HEK293 (cell line): Measurements from ENCODE around the gene ADAMTS17.

ENCODE experiments used
- CTCF ChIA-PET: fragments of 350-600 bp; formaldehyde crosslinking; extraction: SDS; loops from one replicate; lab custom pipeline; 2021; ENCODE audit warnings: antibody characterized with exemption; lab: Yijun Ruan, JAX
- POLR2A ChIA-PET: fragments of 300-600 bp; formaldehyde crosslinking; extraction: SDS; loops from one replicate; lab custom pipeline; 2020; ENCODE audit warnings: antibody characterized with exemption, inconsistent platforms; lab: Yijun Ruan, JAX
- H3K27ac ChIP-seq: fragments of 200-500 bp; sonication (Bioruptor generic); 2 replicates; pipeline ENCODE4 v1.5.1; 2014; ENCODE audit warnings: low read depth, low read length, control low read depth, inconsistent platforms; ENCODE audit errors: extremely low read depth
- H3K36me3 ChIP-seq, 2 experiments: fragments of 200-500 bp in 1 of 2; sonication (Bioruptor generic) in 1 of 2; 1 replicate in 1 of 2; 2 replicates in 1 of 2; pipeline ENCODE4 v1.5.1; 2014 to 2017; ENCODE audit warnings: inconsistent platforms in 2 of 2, low read length in 2 of 2; ENCODE audit not compliant: control insufficient read depth in 2 of 2, insufficient read depth in 1 of 2
- H3K4me1 ChIP-seq: fragments of 200-500 bp; sonication (Bioruptor generic); 2 replicates; pipeline ENCODE4 v1.5.1; 2014; ENCODE audit warnings: mild to moderate bottlenecking, low read length, inconsistent platforms; ENCODE audit not compliant: control insufficient read depth, insufficient read depth
- H3K4me3 ChIP-seq: 2 replicates; pipeline ENCODE4 v1.5.1; 2011; ENCODE audit warnings: low read depth, mild to moderate bottlenecking, control low read depth, low read length, moderate library complexity
- H3K9me3 ChIP-seq: fragments of 200-500 bp; sonication (Bioruptor generic); 2 replicates; pipeline ENCODE4 v1.5.1; 2014; ENCODE audit warnings: low read depth, low read length, inconsistent platforms; ENCODE audit not compliant: control insufficient read depth, insufficient read depth
- EGR2 ChIP-seq: fragments of 450-650 bp; formaldehyde crosslinking; IDR thresholded peaks from 2 replicates; pipeline ENCODE4 v1.5.1; 2016; ENCODE audit warnings: low read depth, missing biosample characterization, missing genetic modification characterization
- GLI2 ChIP-seq: fragments of 450-650 bp; formaldehyde crosslinking; IDR thresholded peaks from 2 replicates; pipeline ENCODE4; 2017; ENCODE audit warnings: missing biosample characterization, missing genetic modification characterization, low read depth, borderline replicate concordance
- GLIS1 ChIP-seq: fragments of 450-650 bp; formaldehyde crosslinking; IDR thresholded peaks from 2 replicates; pipeline ENCODE4 v1.5.1; 2016; ENCODE audit warnings: missing biosample characterization, missing genetic modification characterization
- KLF1 ChIP-seq: fragments of 450-650 bp; formaldehyde crosslinking; IDR thresholded peaks from 2 replicates; pipeline ENCODE4 v1.5.1; 2016; ENCODE audit warnings: missing biosample characterization, missing genetic modification characterization
- KLF7 ChIP-seq: fragments of 450-650 bp; formaldehyde crosslinking; IDR thresholded peaks from 2 replicates; pipeline ENCODE4 v1.5.1; 2016; ENCODE audit warnings: missing biosample characterization, missing genetic modification characterization, borderline replicate concordance
- OSR2 ChIP-seq: fragments of 450-650 bp; formaldehyde crosslinking; IDR thresholded peaks from 2 replicates; pipeline ENCODE4 v1.5.1; 2016; ENCODE audit warnings: missing biosample characterization, missing genetic modification characterization
- OVOL3 ChIP-seq: fragments of 450-650 bp; formaldehyde crosslinking; IDR thresholded peaks from 2 replicates; pipeline ENCODE4 v1.5.1; 2016; ENCODE audit warnings: missing biosample characterization, missing genetic modification characterization
- ZBTB20 ChIP-seq: fragments of 450-650 bp; formaldehyde crosslinking; IDR thresholded peaks from 2 replicates; pipeline ENCODE4 v1.5.1; 2016; ENCODE audit warnings: missing biosample characterization, missing genetic modification characterization
- ZNF114 ChIP-seq: fragments of 450-650 bp; formaldehyde crosslinking; IDR thresholded peaks from 2 replicates; pipeline ENCODE4 v1.5.0; 2017; ENCODE audit warnings: missing biosample characterization, missing genetic modification characterization
- ZNF132 ChIP-seq: fragments of 450-650 bp; formaldehyde crosslinking; IDR thresholded peaks from 2 replicates; pipeline ENCODE4 v1.5.1; 2017; ENCODE audit warnings: missing biosample characterization, missing genetic modification characterization, borderline replicate concordance
- ZNF138 ChIP-seq: fragments of 450-650 bp; formaldehyde crosslinking; IDR thresholded peaks from 2 replicates; pipeline ENCODE4 v1.5.1; 2016; ENCODE audit warnings: missing biosample characterization, missing genetic modification characterization, borderline replicate concordance
- ZNF223 ChIP-seq: fragments of 450-650 bp; formaldehyde crosslinking; IDR thresholded peaks from 2 replicates; pipeline ENCODE4 v1.5.1; 2016; ENCODE audit warnings: missing biosample characterization, missing genetic modification characterization
- ZNF302 ChIP-seq: fragments of 450-650 bp; formaldehyde crosslinking; IDR thresholded peaks from 2 replicates; pipeline ENCODE4 v1.5.1; 2016; ENCODE audit warnings: missing biosample characterization, missing genetic modification characterization, low read depth
- ZNF366 ChIP-seq: fragments of 450-650 bp; formaldehyde crosslinking; conservative IDR thresholded peaks from 2 replicates; pipeline ENCODE4 v1.5.1; 2016; ENCODE audit warnings: missing biosample characterization, missing genetic modification characterization
- TF ChIP-seq, protein P1 (sequence below): fragments of 450-650 bp; formaldehyde crosslinking; IDR thresholded peaks from 2 replicates; pipeline ENCODE4 v1.5.1; 2016; ENCODE audit warnings: missing biosample characterization, missing genetic modification characterization
- TF ChIP-seq, protein P2 (sequence below): fragments of 450-650 bp; formaldehyde crosslinking; conservative IDR thresholded peaks from 2 replicates; pipeline ENCODE4 v1.5.1; 2016; ENCODE audit warnings: low read depth, missing biosample characterization, missing genetic modification characterization
- TF ChIP-seq, protein P3 (sequence below): IDR thresholded peaks from 2 replicates; pipeline ENCODE4 v1.6.1; 2011; ENCODE audit warnings: mild to moderate bottlenecking, low read depth, low read length, borderline replicate concordance
- TF ChIP-seq, protein P4 (sequence below): fragments of 450-650 bp; formaldehyde crosslinking; optimal IDR thresholded peaks from 2 replicates; pipeline ENCODE3; 2016; ENCODE audit warnings: missing biosample characterization, mild to moderate bottlenecking, missing genetic modification characterization
- TF ChIP-seq, protein P5 (sequence below): fragments of 450-650 bp; formaldehyde crosslinking; IDR thresholded peaks from 2 replicates; pipeline ENCODE4 v1.5.1; 2016; ENCODE audit warnings: missing biosample characterization, missing genetic modification characterization
- TF ChIP-seq, protein P6 (sequence below): fragments of 450-650 bp; formaldehyde crosslinking; IDR thresholded peaks from 2 replicates; pipeline ENCODE4 v1.5.1; 2016; ENCODE audit warnings: missing biosample characterization, missing genetic modification characterization

Gene ADAMTS17

DNA sequence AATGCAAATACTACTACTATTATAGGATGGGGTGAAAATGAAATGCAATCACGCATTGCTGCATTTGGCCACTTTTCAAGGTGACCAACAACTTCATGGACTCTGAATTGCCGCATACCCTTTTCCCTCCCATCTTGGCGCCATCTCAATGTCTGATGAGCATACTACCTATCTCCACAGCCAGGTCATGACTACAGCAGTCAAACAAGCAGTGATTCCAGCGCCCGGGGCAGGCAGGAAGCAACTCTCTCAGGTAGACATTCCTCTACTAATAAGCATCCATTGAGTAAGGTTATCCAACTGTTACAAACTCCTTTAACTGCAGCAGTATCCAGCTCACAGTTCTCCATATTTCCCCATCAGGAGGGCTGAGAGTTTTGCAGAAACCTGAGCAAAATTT lies 155.4 kb downstream of the ADAMTS17 start (continued):
- TF ChIP-seq, protein P1, sequence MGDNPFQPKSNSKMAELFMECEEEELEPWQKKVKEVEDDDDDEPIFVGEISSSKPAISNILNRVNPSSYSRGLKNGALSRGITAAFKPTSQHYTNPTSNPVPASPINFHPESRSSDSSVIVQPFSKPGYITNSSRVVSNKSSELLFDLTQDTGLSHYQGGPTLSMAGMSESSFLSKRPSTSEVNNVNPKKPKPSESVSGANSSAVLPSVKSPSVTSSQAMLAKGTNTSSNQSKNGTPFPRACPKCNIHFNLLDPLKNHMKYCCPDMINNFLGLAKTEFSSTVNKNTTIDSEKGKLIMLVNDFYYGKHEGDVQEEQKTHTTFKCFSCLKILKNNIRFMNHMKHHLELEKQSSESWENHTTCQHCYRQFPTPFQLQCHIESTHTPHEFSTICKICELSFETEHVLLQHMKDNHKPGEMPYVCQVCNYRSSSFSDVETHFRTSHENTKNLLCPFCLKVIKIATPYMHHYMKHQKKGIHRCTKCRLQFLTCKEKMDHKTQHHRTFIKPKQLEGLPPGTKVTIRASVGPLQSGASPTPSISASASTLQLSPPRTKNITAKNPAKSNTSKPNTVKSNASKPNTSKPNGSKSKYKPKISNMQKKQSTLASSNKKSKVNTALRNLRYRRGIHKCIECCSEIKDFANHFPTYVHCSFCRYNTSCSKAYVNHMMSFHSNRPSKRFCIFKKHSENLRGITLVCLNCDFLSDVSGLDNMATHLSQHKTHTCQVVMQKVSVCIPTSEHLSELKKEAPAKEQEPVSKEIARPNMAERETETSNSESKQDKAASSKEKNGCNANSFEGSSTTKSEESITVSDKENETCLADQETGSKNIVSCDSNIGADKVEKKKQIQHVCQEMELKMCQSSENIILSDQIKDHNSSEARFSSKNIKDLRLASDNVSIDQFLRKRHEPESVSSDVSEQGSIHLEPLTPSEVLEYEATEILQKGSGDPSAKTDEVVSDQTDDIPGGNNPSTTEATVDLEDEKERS (tag by site-specific recombination) = no peak
- no peak for TF ChIP-seq ZBTB20 (tag by site-specific recombination)
- TF ChIP-seq OSR2 (tag by site-specific recombination) = no peak
- TF ChIP-seq EGR2 (tag by site-specific recombination) = no peak
- TF ChIP-seq, protein P2, sequence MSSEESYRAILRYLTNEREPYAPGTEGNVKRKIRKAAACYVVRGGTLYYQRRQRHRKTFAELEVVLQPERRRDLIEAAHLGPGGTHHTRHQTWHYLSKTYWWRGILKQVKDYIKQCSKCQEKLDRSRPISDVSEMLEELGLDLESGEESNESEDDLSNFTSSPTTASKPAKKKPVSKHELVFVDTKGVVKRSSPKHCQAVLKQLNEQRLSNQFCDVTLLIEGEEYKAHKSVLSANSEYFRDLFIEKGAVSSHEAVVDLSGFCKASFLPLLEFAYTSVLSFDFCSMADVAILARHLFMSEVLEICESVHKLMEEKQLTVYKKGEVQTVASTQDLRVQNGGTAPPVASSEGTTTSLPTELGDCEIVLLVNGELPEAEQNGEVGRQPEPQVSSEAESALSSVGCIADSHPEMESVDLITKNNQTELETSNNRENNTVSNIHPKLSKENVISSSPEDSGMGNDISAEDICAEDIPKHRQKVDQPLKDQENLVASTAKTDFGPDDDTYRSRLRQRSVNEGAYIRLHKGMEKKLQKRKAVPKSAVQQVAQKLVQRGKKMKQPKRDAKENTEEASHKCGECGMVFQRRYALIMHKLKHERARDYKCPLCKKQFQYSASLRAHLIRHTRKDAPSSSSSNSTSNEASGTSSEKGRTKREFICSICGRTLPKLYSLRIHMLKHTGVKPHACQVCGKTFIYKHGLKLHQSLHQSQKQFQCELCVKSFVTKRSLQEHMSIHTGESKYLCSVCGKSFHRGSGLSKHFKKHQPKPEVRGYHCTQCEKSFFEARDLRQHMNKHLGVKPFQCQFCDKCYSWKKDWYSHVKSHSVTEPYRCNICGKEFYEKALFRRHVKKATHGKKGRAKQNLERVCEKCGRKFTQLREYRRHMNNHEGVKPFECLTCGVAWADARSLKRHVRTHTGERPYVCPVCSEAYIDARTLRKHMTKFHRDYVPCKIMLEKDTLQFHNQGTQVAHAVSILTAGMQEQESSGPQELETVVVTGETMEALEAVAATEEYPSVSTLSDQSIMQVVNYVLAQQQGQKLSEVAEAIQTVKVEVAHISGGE (tag by site-specific recombination) = no peak
- TF ChIP-seq ZNF223 = no peak
- TF ChIP-seq, protein P3, sequence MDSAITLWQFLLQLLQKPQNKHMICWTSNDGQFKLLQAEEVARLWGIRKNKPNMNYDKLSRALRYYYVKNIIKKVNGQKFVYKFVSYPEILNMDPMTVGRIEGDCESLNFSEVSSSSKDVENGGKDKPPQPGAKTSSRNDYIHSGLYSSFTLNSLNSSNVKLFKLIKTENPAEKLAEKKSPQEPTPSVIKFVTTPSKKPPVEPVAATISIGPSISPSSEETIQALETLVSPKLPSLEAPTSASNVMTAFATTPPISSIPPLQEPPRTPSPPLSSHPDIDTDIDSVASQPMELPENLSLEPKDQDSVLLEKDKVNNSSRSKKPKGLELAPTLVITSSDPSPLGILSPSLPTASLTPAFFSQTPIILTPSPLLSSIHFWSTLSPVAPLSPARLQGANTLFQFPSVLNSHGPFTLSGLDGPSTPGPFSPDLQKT = no peak
- TF ChIP-seq ZNF138 (tag by site-specific recombination) = no peak
- TF ChIP-seq ZNF132 = no peak
- TF ChIP-seq, protein P4, sequence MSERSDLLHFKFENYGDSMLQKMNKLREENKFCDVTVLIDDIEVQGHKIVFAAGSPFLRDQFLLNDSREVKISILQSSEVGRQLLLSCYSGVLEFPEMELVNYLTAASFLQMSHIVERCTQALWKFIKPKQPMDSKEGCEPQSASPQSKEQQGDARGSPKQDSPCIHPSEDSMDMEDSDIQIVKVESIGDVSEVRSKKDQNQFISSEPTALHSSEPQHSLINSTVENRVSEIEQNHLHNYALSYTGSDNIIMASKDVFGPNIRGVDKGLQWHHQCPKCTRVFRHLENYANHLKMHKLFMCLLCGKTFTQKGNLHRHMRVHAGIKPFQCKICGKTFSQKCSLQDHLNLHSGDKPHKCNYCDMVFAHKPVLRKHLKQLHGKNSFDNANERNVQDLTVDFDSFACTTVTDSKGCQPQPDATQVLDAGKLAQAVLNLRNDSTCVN = no peak
- no peak for TF ChIP-seq GLIS1 (tag by site-specific recombination)
- no peak for TF ChIP-seq KLF1

DNA sequence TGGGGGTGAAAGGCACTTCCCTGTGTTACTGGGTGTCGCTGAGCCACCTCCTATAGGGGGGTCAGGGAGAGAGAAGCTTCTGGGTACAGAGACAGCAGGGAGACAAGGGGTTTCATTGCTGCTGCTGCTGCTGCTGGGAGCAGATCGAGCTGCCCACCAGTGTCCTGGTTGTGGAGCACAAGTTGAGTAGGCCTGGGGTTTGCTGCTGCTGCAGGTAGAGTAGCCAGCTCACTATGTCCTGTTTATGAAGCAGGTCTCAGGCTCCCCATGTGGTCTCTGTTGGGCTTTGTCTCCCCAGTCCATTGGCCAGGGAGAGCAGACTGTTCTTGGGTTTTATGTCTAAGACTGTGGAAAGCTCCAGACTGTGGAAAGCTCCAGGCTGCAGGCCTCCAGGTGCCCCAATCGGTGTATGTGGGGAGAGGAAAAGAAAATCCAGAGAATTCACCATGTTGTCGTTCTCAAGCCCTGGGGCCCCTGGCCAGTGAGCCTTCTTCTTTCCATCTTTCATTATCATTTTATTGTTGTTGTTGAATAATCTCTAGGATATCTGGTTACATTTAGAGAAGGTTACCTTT lies 157.8 kb downstream of the ADAMTS17 start:
- no peaks in the 10 kb centered on the region for H3K4me1 ChIP-seq
- ChIA-PET CTCF (no interaction called here), POLR2A (no interaction called here)
- H3K36me3 ChIP-seq = no peaks in the 10 kb centered on the region
- H3K27ac ChIP-seq = no peak overlapping the region
- H3K9me3 ChIP-seq = no peaks in the 10 kb centered on the region
- no peak overlapping the region for H3K4me3 ChIP-seq
- TF ChIP-seq GLI2 (no peak), ZNF114 (no peak), ZNF302 (no peak), OVOL3 (tag by site-specific recombination) (no peak), ZNF366 (tag by site-specific recombination) (no peak), KLF7 (tag by site-specific recombination) (no peak)
- TF ChIP-seq, protein P1 (tag by site-specific recombination) = no peak
- TF ChIP-seq, protein P5, sequence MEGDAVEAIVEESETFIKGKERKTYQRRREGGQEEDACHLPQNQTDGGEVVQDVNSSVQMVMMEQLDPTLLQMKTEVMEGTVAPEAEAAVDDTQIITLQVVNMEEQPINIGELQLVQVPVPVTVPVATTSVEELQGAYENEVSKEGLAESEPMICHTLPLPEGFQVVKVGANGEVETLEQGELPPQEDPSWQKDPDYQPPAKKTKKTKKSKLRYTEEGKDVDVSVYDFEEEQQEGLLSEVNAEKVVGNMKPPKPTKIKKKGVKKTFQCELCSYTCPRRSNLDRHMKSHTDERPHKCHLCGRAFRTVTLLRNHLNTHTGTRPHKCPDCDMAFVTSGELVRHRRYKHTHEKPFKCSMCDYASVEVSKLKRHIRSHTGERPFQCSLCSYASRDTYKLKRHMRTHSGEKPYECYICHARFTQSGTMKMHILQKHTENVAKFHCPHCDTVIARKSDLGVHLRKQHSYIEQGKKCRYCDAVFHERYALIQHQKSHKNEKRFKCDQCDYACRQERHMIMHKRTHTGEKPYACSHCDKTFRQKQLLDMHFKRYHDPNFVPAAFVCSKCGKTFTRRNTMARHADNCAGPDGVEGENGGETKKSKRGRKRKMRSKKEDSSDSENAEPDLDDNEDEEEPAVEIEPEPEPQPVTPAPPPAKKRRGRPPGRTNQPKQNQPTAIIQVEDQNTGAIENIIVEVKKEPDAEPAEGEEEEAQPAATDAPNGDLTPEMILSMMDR (tag by site-specific recombination) = no peak
- TF ChIP-seq, protein P6, sequence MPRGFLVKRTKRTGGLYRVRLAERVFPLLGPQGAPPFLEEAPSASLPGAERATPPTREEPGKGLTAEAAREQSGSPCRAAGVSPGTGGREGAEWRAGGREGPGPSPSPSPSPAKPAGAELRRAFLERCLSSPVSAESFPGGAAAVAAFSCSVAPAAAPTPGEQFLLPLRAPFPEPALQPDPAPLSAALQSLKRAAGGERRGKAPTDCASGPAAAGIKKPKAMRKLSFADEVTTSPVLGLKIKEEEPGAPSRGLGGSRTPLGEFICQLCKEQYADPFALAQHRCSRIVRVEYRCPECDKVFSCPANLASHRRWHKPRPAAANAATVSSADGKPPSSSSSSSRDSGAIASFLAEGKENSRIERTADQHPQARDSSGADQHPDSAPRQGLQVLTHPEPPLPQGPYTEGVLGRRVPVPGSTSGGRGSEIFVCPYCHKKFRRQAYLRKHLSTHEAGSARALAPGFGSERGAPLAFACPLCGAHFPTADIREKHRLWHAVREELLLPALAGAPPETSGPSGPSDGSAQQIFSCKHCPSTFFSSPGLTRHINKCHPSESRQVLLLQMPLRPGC (tag by site-specific recombination) = no peak
